PC-3 (cell line): ENCODE data around the gene BCKDHA.

Experiments used
- CTCF ChIP-seq: fragments of 300-600 bp; sonication (generic); conservative IDR thresholded peaks from 2 replicates; pipeline ENCODE4 v1.5.1; 2017; ENCODE audit warnings: antibody characterized with exemption, low read depth, mild to moderate bottlenecking, low read length
- EZH2 ChIP-seq: fragments of 300-600 bp; sonication (generic); IDR thresholded peaks from one replicate; pipeline ENCODE4 v1.6.1; 2017; ENCODE audit warnings: antibody characterized with exemption, mild to moderate bottlenecking, low read length; ENCODE audit not compliant: unreplicated experiment

GRCh38 chr19:41412953-41413352 is 15.3 kb downstream of the BCKDHA start:
- no peak for TF ChIP-seq EZH2
- TF ChIP-seq CTCF, result no peak
